HL-60 (cell line): ENCODE data around the gene SIDT2.

ENCODE experiments used
- DNase-seq, 2 experiments: peaks; one replicate each; pipeline ENCODE4 v3.0.0-alpha.2; 2010 to 2020; ENCODE audit warnings: low read depth in 1 of 2, low spot score in 1 of 2
- H3K27ac ChIP-seq: fragments of 250-450 bp; sonication (Bioruptor Pico); replicated peaks from 2 replicates; pipeline ENCODE4 v1.5.1; 2020; ENCODE audit warnings: mild to moderate bottlenecking, moderate library complexity
- H3K27me3 ChIP-seq: fragments of 250-450 bp; sonication (Bioruptor Pico); 2 replicates; pipeline ENCODE4 v1.5.1; 2021; ENCODE audit warnings: mild to moderate bottlenecking, moderate library complexity; ENCODE audit not compliant: insufficient read depth, poor library complexity, severe bottlenecking
- H3K4me3 ChIP-seq: replicated peaks from 2 replicates; pipeline ENCODE4 v1.5.1; 2011; ENCODE audit warnings: mild to moderate bottlenecking, control low read depth, low read length; ENCODE audit not compliant: insufficient read depth
- GABPA ChIP-seq: IDR thresholded peaks from 2 replicates; pipeline ENCODE4 v1.6.1; 2012; ENCODE audit warnings: low read depth
- POLR2AphosphoS5 ChIP-seq: IDR thresholded peaks from 2 replicates; pipeline ENCODE4 v1.6.1; 2012; ENCODE audit warnings: low read depth
- SPI1 ChIP-seq: IDR thresholded peaks from 2 replicates; pipeline ENCODE4 v1.6.1; 2012; ENCODE audit warnings: low read depth, mild to moderate bottlenecking, borderline replicate concordance
- TF ChIP-seq, protein P1 (sequence below): IDR thresholded peaks from one replicate; pipeline ENCODE4 v1.5.1; 2011; ENCODE audit warnings: low read length, control low read depth, inconsistent platforms; ENCODE audit not compliant: insufficient read depth
- TF ChIP-seq, protein P2 (sequence below): IDR thresholded peaks from 2 replicates; pipeline ENCODE4 v1.6.1; 2012; ENCODE audit warnings: low read depth; ENCODE audit not compliant: insufficient replicate concordance

SIDT2 gene

GRCh38 chr11:117225553-117226170, 47.1 kb downstream of the SIDT2 start:
- no peak overlapping the region for H3K27ac ChIP-seq
- H3K4me3 ChIP-seq = no peak overlapping the region
- TF ChIP-seq, protein P1, sequence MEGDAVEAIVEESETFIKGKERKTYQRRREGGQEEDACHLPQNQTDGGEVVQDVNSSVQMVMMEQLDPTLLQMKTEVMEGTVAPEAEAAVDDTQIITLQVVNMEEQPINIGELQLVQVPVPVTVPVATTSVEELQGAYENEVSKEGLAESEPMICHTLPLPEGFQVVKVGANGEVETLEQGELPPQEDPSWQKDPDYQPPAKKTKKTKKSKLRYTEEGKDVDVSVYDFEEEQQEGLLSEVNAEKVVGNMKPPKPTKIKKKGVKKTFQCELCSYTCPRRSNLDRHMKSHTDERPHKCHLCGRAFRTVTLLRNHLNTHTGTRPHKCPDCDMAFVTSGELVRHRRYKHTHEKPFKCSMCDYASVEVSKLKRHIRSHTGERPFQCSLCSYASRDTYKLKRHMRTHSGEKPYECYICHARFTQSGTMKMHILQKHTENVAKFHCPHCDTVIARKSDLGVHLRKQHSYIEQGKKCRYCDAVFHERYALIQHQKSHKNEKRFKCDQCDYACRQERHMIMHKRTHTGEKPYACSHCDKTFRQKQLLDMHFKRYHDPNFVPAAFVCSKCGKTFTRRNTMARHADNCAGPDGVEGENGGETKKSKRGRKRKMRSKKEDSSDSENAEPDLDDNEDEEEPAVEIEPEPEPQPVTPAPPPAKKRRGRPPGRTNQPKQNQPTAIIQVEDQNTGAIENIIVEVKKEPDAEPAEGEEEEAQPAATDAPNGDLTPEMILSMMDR = no peak
- H3K27me3 ChIP-seq = no peaks in the 10 kb centered on the region
- DNase-seq = no peak

DNA sequence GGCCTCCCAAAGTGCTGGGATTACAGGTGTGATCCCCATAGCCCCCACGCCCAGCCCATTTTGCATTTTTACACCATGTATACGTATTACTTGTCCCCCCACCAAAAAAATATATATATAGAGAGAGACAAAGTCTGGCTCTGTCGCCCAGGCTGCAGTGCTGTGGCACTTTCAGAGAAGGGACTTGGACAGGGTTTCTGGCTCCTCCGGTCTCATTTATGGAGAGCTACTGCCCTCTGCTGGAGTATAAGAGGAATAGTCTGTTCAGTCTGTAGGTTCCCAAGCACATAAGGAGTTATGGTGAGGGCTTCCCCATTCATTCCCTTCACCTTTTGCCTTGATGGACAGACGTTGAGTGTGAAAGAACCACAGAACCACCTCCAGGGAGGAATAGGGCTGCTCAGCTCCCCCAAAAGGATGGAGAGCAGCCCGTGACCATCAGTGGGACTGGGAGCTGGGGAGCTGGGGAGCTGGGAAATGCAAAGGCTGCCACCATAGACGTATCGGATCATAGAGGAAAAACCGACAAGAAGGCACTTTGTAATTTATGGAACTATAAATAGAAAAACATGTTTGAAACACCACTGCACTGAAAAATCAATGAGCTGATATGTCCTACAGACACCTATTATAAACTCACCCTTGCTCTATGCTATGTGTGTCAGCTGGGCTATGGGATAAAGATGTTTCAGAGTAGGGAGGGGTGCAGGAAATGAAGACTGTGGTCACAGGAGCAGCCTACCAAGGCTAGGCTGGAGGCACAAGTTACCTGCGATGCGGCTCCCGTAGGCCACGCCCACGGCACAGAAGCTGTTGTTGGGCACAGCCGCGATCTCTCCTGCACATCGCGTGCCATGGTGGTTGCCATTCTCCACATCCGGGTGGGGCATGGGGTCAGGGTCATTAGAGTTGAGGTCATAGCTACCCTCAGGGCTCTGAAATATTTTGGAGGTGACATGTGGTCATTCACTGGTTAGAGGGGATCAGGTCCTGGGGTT, 48.1 kb downstream of the SIDT2 start:
- Histone ChIP-seq H3K27ac (no peak overlapping the region), H3K27me3 (no peaks in the 10 kb centered on the region), H3K4me3 (no peak overlapping the region)
- peak; percentile 56 to 62 for DNase-seq
- TF ChIP-seq, protein P1 = peak; percentile 46
- no peak for TF ChIP-seq SPI1

GRCh38 chr11:117228091-117228490, 49.5 kb downstream of the SIDT2 start:
- TF ChIP-seq, protein P2, sequence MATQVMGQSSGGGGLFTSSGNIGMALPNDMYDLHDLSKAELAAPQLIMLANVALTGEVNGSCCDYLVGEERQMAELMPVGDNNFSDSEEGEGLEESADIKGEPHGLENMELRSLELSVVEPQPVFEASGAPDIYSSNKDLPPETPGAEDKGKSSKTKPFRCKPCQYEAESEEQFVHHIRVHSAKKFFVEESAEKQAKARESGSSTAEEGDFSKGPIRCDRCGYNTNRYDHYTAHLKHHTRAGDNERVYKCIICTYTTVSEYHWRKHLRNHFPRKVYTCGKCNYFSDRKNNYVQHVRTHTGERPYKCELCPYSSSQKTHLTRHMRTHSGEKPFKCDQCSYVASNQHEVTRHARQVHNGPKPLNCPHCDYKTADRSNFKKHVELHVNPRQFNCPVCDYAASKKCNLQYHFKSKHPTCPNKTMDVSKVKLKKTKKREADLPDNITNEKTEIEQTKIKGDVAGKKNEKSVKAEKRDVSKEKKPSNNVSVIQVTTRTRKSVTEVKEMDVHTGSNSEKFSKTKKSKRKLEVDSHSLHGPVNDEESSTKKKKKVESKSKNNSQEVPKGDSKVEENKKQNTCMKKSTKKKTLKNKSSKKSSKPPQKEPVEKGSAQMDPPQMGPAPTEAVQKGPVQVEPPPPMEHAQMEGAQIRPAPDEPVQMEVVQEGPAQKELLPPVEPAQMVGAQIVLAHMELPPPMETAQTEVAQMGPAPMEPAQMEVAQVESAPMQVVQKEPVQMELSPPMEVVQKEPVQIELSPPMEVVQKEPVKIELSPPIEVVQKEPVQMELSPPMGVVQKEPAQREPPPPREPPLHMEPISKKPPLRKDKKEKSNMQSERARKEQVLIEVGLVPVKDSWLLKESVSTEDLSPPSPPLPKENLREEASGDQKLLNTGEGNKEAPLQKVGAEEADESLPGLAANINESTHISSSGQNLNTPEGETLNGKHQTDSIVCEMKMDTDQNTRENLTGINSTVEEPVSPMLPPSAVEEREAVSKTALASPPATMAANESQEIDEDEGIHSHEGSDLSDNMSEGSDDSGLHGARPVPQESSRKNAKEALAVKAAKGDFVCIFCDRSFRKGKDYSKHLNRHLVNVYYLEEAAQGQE = no peak
- TF ChIP-seq, protein P1 = no peak
- no peak for TF ChIP-seq GABPA
- H3K27me3 ChIP-seq = no peaks in the 10 kb centered on the region
- no peak overlapping the region for H3K27ac ChIP-seq
- no peak overlapping the region for H3K4me3 ChIP-seq
- DNase-seq = no peak

- TF ChIP-seq, protein P2 = no peak
- TF ChIP-seq, protein P1 = no peak
- no peak for TF ChIP-seq POLR2AphosphoS5
- TF ChIP-seq GABPA = no peak
- TF ChIP-seq SPI1 = no peak
- no peak for DNase-seq
- H3K27ac ChIP-seq = no peak overlapping the region
- no peaks in the 10 kb centered on the region for H3K27me3 ChIP-seq
- H3K4me3 ChIP-seq = no peak overlapping the region
Measured at GRCh38 chr11:117229411-117229810, 50.9 kb downstream of the SIDT2 start.
